H1 (cell line): Measurements from ENCODE around the gene BTG2. TPM values are rescaled to one million over a fixed set of nuclear protein-coding genes. Genes with fewer than 3 reads are reported as not detected.

Source experiments
- ASH2L ChIP-seq: fragments of 200-600, 300-600 bp; sonication (generic); IDR thresholded peaks from one replicate; pipeline ENCODE4 v1.7.1; 2017; ENCODE audit warnings: low read length
- CTBP2 ChIP-seq: IDR thresholded peaks from 2 replicates; pipeline ENCODE4 v1.7.0; 2011; ENCODE audit warnings: borderline replicate concordance, mild to moderate bottlenecking, moderate library complexity, mixed read lengths, low read length; ENCODE audit not compliant: insufficient read depth, insufficient read length
- KDM4A ChIP-seq: IDR thresholded peaks from one replicate; pipeline ENCODE4 v1.7.1; 2012; ENCODE audit warnings: low read depth, mild to moderate bottlenecking, moderate library complexity, low read length, inconsistent platforms; ENCODE audit not compliant: severe bottlenecking
- polyA plus RNA-seq, 7 experiments: library from polyadenylated mRNA; depleted of rRNA in 3 of 7; stranded (reverse) in 5 of 7; unstranded in 2 of 7; fragments of >200 nt in 5 of 7; fragments of 200-250 nt in 2 of 7; gene quantifications; 1 replicate in 5 of 7; 2 replicates in 1 of 7; 4 replicates in 1 of 7; pipeline versions ENCODE4 v1.2.1 to v1.2.3, GENCODE V29; 2011 to 2013; ENCODE audit warnings: missing spikeins in 2 of 7, mixed read lengths in 2 of 7
- total RNA-seq: library from RNA; stranded (reverse); fragmentation: NEBNext Ultra II Directional; extraction: Animal tissue kit (Norgen Biotek cat#: 25700); gene quantifications from 2 replicates; pipeline ENCODE4 v1.2.1, GENCODE V29; 2021

Gene BTG2
- total and polyA plus RNA-seq, 2 of the 8 experiments (the other 6 are each of a cell fraction or from before 2014, with no cell fraction given): 4.8 to 11.0 TPM

GRCh38 chr1:203340112-203340790 is 34.9 kb downstream of the BTG2 start (continued):
- TF ChIP-seq KDM4A: no peak
- TF ChIP-seq CTBP2: no peak
- no peak for TF ChIP-seq ASH2L
